GM10248 (cell line): ENCODE data around the gene HJV.

Experiments
- CTCF ChIA-PET: fragments of 300-600 bp; sonication (Branson Sonifier 250); formaldehyde crosslinking; extraction: SDS; loops from one replicate; lab custom pipeline; 2021; ENCODE audit warnings: antibody characterized with exemption; lab: Yijun Ruan, JAX
- POLR2A ChIA-PET: fragments of 350-650 bp; sonication (Branson Sonifier 250); formaldehyde crosslinking; extraction: SDS; loops from one replicate; lab custom pipeline; 2020; ENCODE audit warnings: antibody characterized with exemption; lab: Yijun Ruan, JAX
- DNase-seq: peaks from one replicate; pipeline ENCODE4 v3.0.0; 2012; ENCODE audit errors: extremely low spot score
- TF ChIP-seq, protein P1 (sequence below): IDR thresholded peaks from 2 replicates; pipeline ENCODE4 v1.5.1; 2012; ENCODE audit warnings: mild to moderate bottlenecking, low read depth; ENCODE audit errors: extremely low read depth, missing control alignments, control extremely low read depth

HJV gene

DNA sequence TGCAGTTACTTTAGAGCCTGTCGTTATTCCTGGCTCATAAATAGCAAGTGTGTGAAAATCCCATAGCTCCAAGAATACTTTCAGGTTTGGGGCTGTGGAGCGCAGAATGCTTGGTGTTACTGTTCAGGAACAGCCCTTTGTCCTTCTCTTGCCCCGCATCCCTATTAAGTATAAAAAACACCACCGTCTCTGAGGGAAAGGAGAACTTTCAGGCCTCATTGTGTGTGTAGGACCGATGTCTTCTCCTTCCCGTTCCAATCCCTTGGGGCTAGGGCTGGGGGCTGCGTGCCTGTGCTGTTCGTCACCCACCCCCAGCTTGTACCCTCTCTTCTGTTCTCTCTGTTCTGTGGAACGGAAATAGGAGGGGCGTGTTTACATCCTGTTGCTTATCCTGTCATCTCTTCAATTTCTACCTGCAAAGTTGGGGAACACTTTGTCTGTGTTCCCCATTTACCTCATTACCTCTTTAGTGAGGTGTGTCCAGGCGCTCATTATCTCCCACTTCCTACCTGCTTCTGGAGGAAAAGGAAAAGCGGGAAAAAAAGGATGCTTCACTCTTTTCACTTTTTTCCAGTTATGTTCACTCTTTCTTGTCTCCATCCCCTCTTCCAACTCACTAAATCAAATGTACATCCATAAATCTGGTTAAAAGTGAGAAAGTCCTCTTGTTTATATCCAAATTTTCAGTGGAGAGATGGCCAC, 24.4 kb downstream of the HJV start:
- peak; percentile 48 for DNase-seq
- POLR2A ChIA-PET = interaction anchor here (1.6 kb wide), 1 partner anchor 17 kb away, joined by 4 read pairs; no protein-coding TSS in a partner anchor
- TF ChIP-seq, protein P1, sequence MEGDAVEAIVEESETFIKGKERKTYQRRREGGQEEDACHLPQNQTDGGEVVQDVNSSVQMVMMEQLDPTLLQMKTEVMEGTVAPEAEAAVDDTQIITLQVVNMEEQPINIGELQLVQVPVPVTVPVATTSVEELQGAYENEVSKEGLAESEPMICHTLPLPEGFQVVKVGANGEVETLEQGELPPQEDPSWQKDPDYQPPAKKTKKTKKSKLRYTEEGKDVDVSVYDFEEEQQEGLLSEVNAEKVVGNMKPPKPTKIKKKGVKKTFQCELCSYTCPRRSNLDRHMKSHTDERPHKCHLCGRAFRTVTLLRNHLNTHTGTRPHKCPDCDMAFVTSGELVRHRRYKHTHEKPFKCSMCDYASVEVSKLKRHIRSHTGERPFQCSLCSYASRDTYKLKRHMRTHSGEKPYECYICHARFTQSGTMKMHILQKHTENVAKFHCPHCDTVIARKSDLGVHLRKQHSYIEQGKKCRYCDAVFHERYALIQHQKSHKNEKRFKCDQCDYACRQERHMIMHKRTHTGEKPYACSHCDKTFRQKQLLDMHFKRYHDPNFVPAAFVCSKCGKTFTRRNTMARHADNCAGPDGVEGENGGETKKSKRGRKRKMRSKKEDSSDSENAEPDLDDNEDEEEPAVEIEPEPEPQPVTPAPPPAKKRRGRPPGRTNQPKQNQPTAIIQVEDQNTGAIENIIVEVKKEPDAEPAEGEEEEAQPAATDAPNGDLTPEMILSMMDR = no peak
- CTCF ChIA-PET = interaction anchor here (1.2 to 14.3 kb wide), 5 partner anchors 8 to 152 kb away, joined by 3 to 176 read pairs (median 5); partner anchors contain the start of gene NUDT17

DNA sequence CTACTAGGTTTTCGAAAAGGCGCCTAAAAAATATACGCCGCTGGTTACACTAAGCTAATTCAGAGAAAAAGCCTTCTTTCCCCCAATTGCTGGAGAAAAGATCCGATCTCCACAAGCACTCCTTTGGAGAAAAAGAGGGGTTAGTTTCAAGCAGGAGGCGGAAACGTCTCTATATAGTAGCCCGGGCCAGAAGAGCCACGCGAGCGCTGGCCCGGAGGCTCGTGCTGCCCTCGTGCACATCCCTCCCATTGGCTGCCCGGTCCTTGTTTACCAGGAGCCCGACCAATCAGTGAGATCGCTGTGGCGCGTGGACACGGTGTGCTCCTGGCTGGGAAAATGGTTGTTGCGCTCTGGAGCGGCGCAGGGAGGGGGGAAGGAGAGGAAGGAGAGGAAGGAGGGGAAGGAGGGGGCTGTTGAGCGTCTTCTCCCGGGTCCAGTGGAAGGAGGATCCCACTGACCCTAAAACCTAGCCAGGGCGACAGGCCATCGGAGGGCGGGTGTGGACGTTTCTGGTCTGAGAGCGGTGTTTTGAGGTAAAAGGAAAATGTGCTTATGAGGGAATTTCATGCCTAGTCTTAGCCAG, 25.0 kb downstream of the HJV start, which contains the start of gene TXNIP:
Gene TXNIP (minus strand): TSS at position 147 of the 583 bp plus-strand sequence. CDS start 313 bp downstream, outside the sequence.
- CTCF ChIA-PET = interaction anchor here (0.7 to 14.3 kb wide), 4 partner anchors 10 to 70 kb away, joined by 3 to 176 read pairs (median 9); no protein-coding TSS in a partner anchor
- TF ChIP-seq, protein P1 = no peak
- POLR2A ChIA-PET = interaction anchor here (0.9 to 1.6 kb wide), 2 partner anchors 14 to 17 kb away, joined by 3 to 4 read pairs; no protein-coding TSS in a partner anchor

DNA sequence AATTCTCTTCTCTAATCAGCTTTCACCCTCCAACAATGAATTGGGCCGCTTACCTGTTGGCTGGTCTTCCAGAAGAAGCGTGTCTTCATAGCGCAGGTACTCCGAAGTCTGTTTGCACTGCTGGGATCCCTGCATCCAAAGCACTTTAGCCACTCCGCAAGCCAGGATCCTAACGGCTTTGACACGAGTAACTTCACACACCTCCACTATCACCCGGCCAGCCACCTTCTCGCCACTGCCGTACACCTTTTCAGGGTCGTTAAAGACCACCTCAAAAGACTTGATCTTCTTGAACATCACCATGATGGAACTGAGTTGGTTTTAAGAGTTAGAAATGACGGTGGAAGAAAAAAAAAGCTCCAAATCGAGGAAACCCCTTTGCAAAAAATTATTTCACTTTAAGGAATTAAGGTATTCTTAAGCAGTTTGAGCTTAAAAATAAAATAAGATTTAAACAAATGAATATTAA, 25.5 kb downstream of the HJV start:
- CTCF ChIA-PET = interaction anchor here (0.7 to 14.3 kb wide), 3 partner anchors 10 to 70 kb away, joined by 3 to 176 read pairs (median 15); no protein-coding TSS in a partner anchor
- POLR2A ChIA-PET = interaction anchor here (0.9 to 1.6 kb wide), 2 partner anchors 14 to 16 kb away, joined by 3 to 4 read pairs; no protein-coding TSS in a partner anchor
- DNase-seq = no peak
- TF ChIP-seq, protein P1 = no peak

More for the DNA sequence above, 25.0 kb downstream of the HJV start, which contains the start of gene TXNIP:
- peak; percentile 96 for DNase-seq

DNA sequence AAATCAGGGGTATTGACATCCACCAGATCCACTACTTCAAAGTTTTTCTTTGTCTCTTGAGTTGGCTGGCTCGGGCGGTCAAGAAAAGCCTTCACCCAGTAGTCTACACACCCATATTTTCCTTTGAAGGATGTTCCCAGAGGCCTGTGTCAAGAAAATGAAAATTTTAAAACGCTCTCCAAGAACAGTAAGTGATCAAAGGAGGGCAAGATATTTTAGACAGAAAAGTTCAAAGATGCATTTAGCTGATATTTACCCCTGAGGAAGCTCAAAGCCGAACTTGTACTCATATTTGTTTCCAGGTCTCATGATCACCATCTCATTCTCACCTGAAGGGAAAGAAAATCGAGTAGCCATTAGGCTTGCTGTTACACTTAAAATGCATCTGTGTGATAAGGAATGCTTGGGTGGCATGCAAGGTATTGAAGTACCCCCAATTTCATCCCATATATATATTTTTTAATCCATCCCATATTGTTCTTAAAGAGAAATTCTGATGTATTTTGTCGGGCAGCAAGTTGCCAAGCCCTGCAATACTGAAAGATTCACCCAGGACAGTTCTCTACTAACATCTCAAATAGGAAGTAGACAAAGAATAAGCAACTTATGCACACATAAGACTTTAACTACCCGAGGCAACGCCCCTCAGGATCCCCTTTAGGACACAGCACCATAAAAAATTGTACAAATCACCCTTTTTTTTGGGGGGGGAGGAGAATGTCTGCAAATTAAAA, 26.2 kb downstream of the HJV start:
- CTCF ChIA-PET = interaction anchor here (0.7 to 14.3 kb wide), 2 partner anchors 12 to 15 kb away, joined by 3 to 176 read pairs; no protein-coding TSS in a partner anchor
- POLR2A ChIA-PET = no interaction called here
- no peak for DNase-seq
- TF ChIP-seq, protein P1 = no peak

DNA sequence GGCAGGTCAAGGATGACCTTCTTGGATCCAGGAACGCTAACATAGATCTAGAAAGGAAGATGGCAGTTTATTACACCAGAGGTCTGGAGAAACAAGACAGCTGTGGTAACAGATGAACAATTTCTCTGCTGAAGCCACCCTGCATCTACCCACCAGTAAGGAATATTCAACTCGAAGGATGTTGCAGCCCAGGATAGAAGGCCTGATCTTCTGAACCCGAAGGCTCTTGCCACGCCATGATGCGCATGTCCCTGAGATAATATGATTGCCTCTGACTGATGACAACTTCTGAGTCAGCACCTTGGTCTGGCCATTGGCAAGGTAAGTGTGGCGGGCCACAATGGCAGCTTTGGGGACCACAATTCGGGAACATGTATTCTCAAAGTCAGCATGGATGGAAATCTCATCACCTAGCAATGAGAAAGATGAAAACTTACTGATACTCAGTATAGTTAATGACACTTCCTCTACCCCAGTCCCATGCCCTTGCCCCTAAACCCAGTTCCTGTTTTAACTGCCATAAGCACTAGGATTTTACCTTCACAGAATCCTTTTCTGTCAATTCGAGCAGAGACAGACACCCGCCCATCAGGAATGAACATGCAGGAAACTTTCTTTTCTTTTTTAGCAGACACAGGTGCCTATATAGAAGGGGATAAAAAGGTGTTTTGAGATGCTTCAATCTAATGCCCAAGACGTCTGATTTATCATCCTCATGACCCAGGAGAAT, 27.0 kb downstream of the HJV start:
- DNase-seq = no peak
- ChIA-PET CTCF (interaction anchor here (0.7 to 14.3 kb wide), 5 partner anchors 12 to 103 kb away, joined by 3 to 176 read pairs (median 3); no protein-coding TSS in a partner anchor), POLR2A (no interaction called here)
- TF ChIP-seq, protein P1 = no peak
